Upper lobe of left lung (tissue), 6 donors: Measurements from ENCODE around the gene EEF1AKMT4. TPM values are rescaled to one million over a fixed set of nuclear protein-coding genes. Genes with fewer than 3 reads are reported as not detected.

Experiments
- ATAC-seq, 2 donors: fragments of 200-7000 bp; cut with Tn5 transposase; one replicate each; pipeline ENCODE4 v1.9.1; 2022; ENCODE audit warnings: mild to moderate bottlenecking in 2 of 2, moderate library complexity in 2 of 2; ENCODE audit not compliant: low FRiP score in 2 of 2
- DNase-seq, 2 donors: peaks; one replicate each; pipeline ENCODE4 v3.0.0-alpha.2; 2019 to 2020
- H3K27ac ChIP-seq, 4 donors: fragments of 200-600 bp; sonication (generic); one replicate each; pipeline ENCODE4 v1.5.1; 2016 to 2019
- H3K27me3 ChIP-seq, 4 donors: fragments of 200-600 bp; sonication (generic); one replicate each; pipeline ENCODE4 v1.5.1; 2017 to 2019
- H3K36me3 ChIP-seq, 4 donors: fragments of 200-600 bp; sonication (generic); one replicate each; pipeline ENCODE4 v1.5.1; 2016 to 2019
- H3K4me1 ChIP-seq, 4 donors: fragments of 200-600 bp; sonication (generic); one replicate each; pipeline ENCODE4 v1.5.1; 2018 to 2019
- H3K4me3 ChIP-seq, 4 donors: fragments of 200-600 bp; sonication (generic); one replicate each; pipeline ENCODE4 v1.5.1; 2017 to 2019; ENCODE audit warnings: mild to moderate bottlenecking in 2 of 4, moderate library complexity in 1 of 4
- H3K9me3 ChIP-seq, 4 donors: fragments of 200-600 bp; sonication (generic); one replicate each; pipeline ENCODE4 v1.5.1; 2018 to 2019
- CTCF ChIP-seq, 6 experiments: fragments of 450-650 bp in 4 of 6; fragments of 200-600 bp in 2 of 6; sonication (generic) in 2 of 6; IDR thresholded peaks; one replicate each; pipeline ENCODE4 v1.5.1; 2016 to 2019; ENCODE audit warnings: antibody characterized with exemption in 6 of 6
- EP300 ChIP-seq, 4 donors: sonication (generic); formaldehyde crosslinking; IDR thresholded peaks; one replicate each; pipeline ENCODE4 v1.5.1; 2017; ENCODE audit warnings: antibody characterized with exemption in 4 of 4, control low read depth in 2 of 4
- POLR2A ChIP-seq, 4 donors: fragments of 450-650 bp; IDR thresholded peaks; one replicate each; pipeline ENCODE4 v1.5.1; 2016 to 2017; ENCODE audit warnings: antibody characterized with exemption in 4 of 4, mild to moderate bottlenecking in 2 of 4
- POLR2AphosphoS5 ChIP-seq, 2 donors: sonication (generic); formaldehyde crosslinking; IDR thresholded peaks; one replicate each; pipeline ENCODE4 v1.5.1; 2017; ENCODE audit warnings: antibody characterized with exemption in 2 of 2
- WGBS, 2 donors: methylation state at CpG; one replicate each; pipeline ENCODE4 v1.1.5; 2017 to 2018; 5-methylcytosine and 5-hydroxymethylcytosine counted together
- small RNA-seq, 4 donors: library from RNA; depleted of rRNA; stranded (forward); fragments of <200 nt; gene quantifications; one replicate each; pipeline ENCODE3, GENCODE V24; 2016
- total RNA-seq, 6 donors: library from RNA; depleted of rRNA in 4 of 6; stranded (reverse); fragments of >200 nt in 4 of 6; gene quantifications; one replicate each; pipeline versions ENCODE4 v1.1.0 to v1.2.1, GENCODE V29; 2016 to 2021
- donor health status: DM: no; HTN: no; CAD: no; lungs with moderate emphysema.
- donor health status: DM: no; HTN: yes; CAD: no; lungs with severe emphysema.

Gene EEF1AKMT4
- total RNA-seq, 6 donors from 2014 or later, result 1.8 to 8.8 (median 4.1) TPM

- Histone ChIP-seq H3K4me3 (no peak overlapping the region), H3K36me3 (peaks cover 55 to 83% (median 75%) of the 10 kb centered on the region in 4 donors), H3K27ac (no peak overlapping the region), H3K9me3 (no peaks in the 10 kb centered on the region), H3K4me1 (no peaks in the 10 kb centered on the region), H3K27me3 (no peaks in the 10 kb centered on the region)
- ATAC-seq (no peak), DNase-seq (no peak)
- 91 to 97% methylated on average over 4 of the region's 4 CpGs for WGBS, 2 donors
- TF ChIP-seq CTCF (IDR thresholded peaks at IDR 0.05) (no peak), POLR2AphosphoS5 (IDR thresholded peaks at IDR 0.05) (no peak), EP300 (IDR thresholded peaks at IDR 0.05) (no peak), POLR2A (IDR thresholded peaks at IDR 0.05) (no peak)
Observed at GRCh38 chr3:184306341-184306972, 57.0 kb downstream of the EEF1AKMT4 start.

GRCh38 chr3:184307915-184308314, 58.4 kb downstream of the EEF1AKMT4 start:
- no peak for ATAC-seq
- Histone ChIP-seq H3K36me3 (peaks cover 43 to 69% (median 61%) of the 10 kb centered on the region in 4 donors), H3K4me3 (no peak overlapping the region), H3K27me3 (no peaks in the 10 kb centered on the region), H3K27ac (no peak overlapping the region), H3K9me3 (no peaks in the 10 kb centered on the region), H3K4me1 (no peaks in the 10 kb centered on the region)
- no peak for DNase-seq
- TF ChIP-seq CTCF (IDR thresholded peaks at IDR 0.05) (no peak), EP300 (IDR thresholded peaks at IDR 0.05) (no peak), POLR2A (IDR thresholded peaks at IDR 0.05) (no peak), POLR2AphosphoS5 (IDR thresholded peaks at IDR 0.05) (no peak)
- WGBS, 2 donors, result 93 to 100% methylated on average over 8 to 9 of the region's 9 CpGs

Small RNA genes lying within 50 kb of the gene (small RNA-seq; reads per million reads assigned to genes)
- gene MIR1224, result 0 to 0.77 (median 0.35) reads per million in 4 donors

Other genes with a start within 250 kb of the EEF1AKMT4 start
- gene ABCC5, start 231.8 kb upstream of the EEF1AKMT4 start, total RNA-seq, result 100 to 1,000 TPM in 1 of 6 donors, 10 to 100 TPM in 5; 13.2 to 107 (median 27.1) TPM
- not detected for gene HTR3D, start 217.9 kb upstream of the EEF1AKMT4 start, total RNA-seq
- gene HTR3C, start 196.6 kb upstream of the EEF1AKMT4 start, total RNA-seq, result 1 to 10 TPM in 2 of 6 donors, under 1 TPM in 2, not detected in 2; 0.23 to 2.4 (median 1.5) TPM
- gene HTR3E, start 152.6 kb upstream of the EEF1AKMT4 start, total RNA-seq, result not detected
- gene EIF2B5, start 114.3 kb upstream of the EEF1AKMT4 start, total RNA-seq, result 10 to 100 TPM; 31.4 to 37.6 (median 34.2) TPM
- 100 to 1,000 TPM in 1 of 6 donors, 10 to 100 TPM in 5; 36.5 to 106 (median 62.8) TPM for gene DVL3, start 94.3 kb upstream of the EEF1AKMT4 start, total RNA-seq
- 100 to 1,000 TPM; 132 to 280 (median 198) TPM for gene AP2M1, start 74.8 kb upstream of the EEF1AKMT4 start, total RNA-seq
- 100 to 1,000 TPM in 1 of 6 donors, 10 to 100 TPM in 5; 52.6 to 184 (median 73.1) TPM for gene ABCF3, start 63.5 kb upstream of the EEF1AKMT4 start, total RNA-seq
- gene VWA5B2, start 20.1 kb upstream of the EEF1AKMT4 start, total RNA-seq, result 1 to 10 TPM in 2 of 6 donors, under 1 TPM in 3, not detected in 1; 0.17 to 1.2 (median 0.51) TPM
- 10 to 100 TPM; 16.2 to 60.8 (median 37.6) TPM for gene ALG3, start 710 bp upstream of the EEF1AKMT4 start, total RNA-seq
- under 1 TPM in 2 of 6 donors, not detected in 4; 0.26 to 0.44 TPM for gene CAMK2N2, start 11.9 kb downstream of the EEF1AKMT4 start, total RNA-seq
- gene ECE2, start 26.4 kb downstream of the EEF1AKMT4 start, total RNA-seq, result not detected
- gene PSMD2, start 49.6 kb downstream of the EEF1AKMT4 start, total RNA-seq, result 100 to 1,000 TPM; 144 to 259 (median 165) TPM
- gene EIF4G1, start 64.9 kb downstream of the EEF1AKMT4 start, total RNA-seq, result 100 to 1,000 TPM; 278 to 408 (median 326) TPM
- 10 to 100 TPM; 14.8 to 52.7 (median 25.2) TPM for gene FAM131A, start 87.9 kb downstream of the EEF1AKMT4 start, total RNA-seq
- gene CLCN2, start 111.9 kb downstream of the EEF1AKMT4 start, total RNA-seq, result 10 to 100 TPM in 1 of 6 donors, 1 to 10 TPM in 5; 3.0 to 14.7 (median 5.3) TPM
- 100 to 1,000 TPM in 1 of 6 donors, 10 to 100 TPM in 5; 41.4 to 235 (median 66.2) TPM for gene POLR2H, start 112.0 kb downstream of the EEF1AKMT4 start, total RNA-seq
- under 1 TPM in 2 of 6 donors, not detected in 4; 0.14 to 0.84 TPM for gene THPO, start 128.5 kb downstream of the EEF1AKMT4 start, total RNA-seq
- gene CHRD, start 130.4 kb downstream of the EEF1AKMT4 start, total RNA-seq, result 10 to 100 TPM in 1 of 6 donors, 1 to 10 TPM in 5; 2.1 to 40.9 (median 4.3) TPM